Testis (tissue), 2 donors: Measurements from ENCODE around the gene ZNF845.

ENCODE experiments used
- POLR2A ChIP-seq: fragments of 450-650 bp; IDR thresholded peaks from one replicate; pipeline ENCODE4 v1.6.1; 2017; ENCODE audit warnings: antibody characterized with exemption, mild to moderate bottlenecking, moderate library complexity
- TF ChIP-seq, protein P1 (sequence below), 3 experiments: fragments of 450-650 bp in 2 of 3; fragments of 200-600 bp in 1 of 3; sonication (generic) in 1 of 3; IDR thresholded peaks; one replicate each; pipeline ENCODE4 v1.5.1; 2016 to 2019; ENCODE audit warnings: antibody characterized with exemption in 3 of 3, mild to moderate bottlenecking in 2 of 3, moderate library complexity in 1 of 3

DNA sequence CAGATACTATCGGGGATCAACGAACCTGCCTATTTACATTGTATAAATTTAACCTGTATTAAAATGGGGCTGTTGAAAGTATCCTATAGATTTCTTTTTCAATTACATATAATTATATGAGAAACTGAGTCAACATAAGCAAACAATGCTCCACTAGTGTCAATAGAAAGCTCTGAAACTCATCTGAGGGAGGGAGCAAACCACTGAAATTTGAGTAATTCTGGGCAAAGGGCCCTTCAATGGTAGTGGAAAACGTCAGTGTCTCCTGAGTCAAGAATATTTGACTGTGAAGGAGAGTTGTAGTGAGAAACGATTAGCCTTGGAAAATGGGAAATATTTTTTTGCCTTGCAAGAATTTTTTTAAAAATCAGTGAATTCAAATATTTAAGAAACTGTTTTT lies 48.5 kb upstream of the ZNF845 start:
- TF ChIP-seq, protein P1, sequence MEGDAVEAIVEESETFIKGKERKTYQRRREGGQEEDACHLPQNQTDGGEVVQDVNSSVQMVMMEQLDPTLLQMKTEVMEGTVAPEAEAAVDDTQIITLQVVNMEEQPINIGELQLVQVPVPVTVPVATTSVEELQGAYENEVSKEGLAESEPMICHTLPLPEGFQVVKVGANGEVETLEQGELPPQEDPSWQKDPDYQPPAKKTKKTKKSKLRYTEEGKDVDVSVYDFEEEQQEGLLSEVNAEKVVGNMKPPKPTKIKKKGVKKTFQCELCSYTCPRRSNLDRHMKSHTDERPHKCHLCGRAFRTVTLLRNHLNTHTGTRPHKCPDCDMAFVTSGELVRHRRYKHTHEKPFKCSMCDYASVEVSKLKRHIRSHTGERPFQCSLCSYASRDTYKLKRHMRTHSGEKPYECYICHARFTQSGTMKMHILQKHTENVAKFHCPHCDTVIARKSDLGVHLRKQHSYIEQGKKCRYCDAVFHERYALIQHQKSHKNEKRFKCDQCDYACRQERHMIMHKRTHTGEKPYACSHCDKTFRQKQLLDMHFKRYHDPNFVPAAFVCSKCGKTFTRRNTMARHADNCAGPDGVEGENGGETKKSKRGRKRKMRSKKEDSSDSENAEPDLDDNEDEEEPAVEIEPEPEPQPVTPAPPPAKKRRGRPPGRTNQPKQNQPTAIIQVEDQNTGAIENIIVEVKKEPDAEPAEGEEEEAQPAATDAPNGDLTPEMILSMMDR (IDR thresholded peaks at IDR 0.05), result no peak
- TF ChIP-seq POLR2A, result no peak
